T-cell (primary cell): ENCODE results near the gene SLC9A9. TPM values are rescaled to one million over a fixed set of nuclear protein-coding genes. Genes with fewer than 3 reads are reported as not detected.

Source experiments
- ATAC-seq, 4 experiments: fragments of 200-7000 bp in 3 of 4; fragments of 150-1000 bp in 1 of 4; cut with Tn5 transposase; replicated peaks in 1 of 4; 1 replicate in 3 of 4; 2 replicates in 1 of 4; pipeline ENCODE4 v1.10.0; 2021; ENCODE audit warnings: moderate library complexity in 3 of 4, mild to moderate bottlenecking in 2 of 4, moderate number of reproducible peaks in 1 of 4
- CTCF ChIA-PET, 2 donors: fragments of 300-600 bp; sonication (Branson Sonifier 250); formaldehyde crosslinking; loops; one replicate each; lab custom pipeline; 2022; ENCODE audit warnings: antibody characterized with exemption in 2 of 2; lab: Charles Lee
- POLR2A ChIA-PET, 2 donors: fragments of 300-600 bp; sonication (Branson Sonifier 250); formaldehyde crosslinking; loops; one replicate each; lab custom pipeline; 2022; ENCODE audit warnings: antibody characterized with exemption in 2 of 2; lab: Charles Lee
- DNase-seq, 35 experiments: peaks; one replicate each; pipeline versions ENCODE4 v3.0.0 to v3.0.0-alpha.2; 2013 to 2023
- H3K27ac ChIP-seq: one replicate; pipeline ENCODE4 v1.5.1; 2013; ENCODE audit warnings: low read length
- H3K27me3 ChIP-seq, 2 experiments: replicated peaks in 1 of 2; 1 replicate in 1 of 2; 2 replicates in 1 of 2; pipeline versions ENCODE4 v1.6.1 to v1.7.0; 2013; ENCODE audit warnings: low read length in 1 of 2, mixed read lengths in 1 of 2; ENCODE audit not compliant: control insufficient read depth in 2 of 2, insufficient read depth in 2 of 2; ENCODE audit errors: extremely low read depth in 1 of 2
- H3K36me3 ChIP-seq, 2 donors: 1 replicate in 1 of 2; 2 replicates in 1 of 2; pipeline versions ENCODE4 v1.6.1 to v1.7.0; 2013; ENCODE audit warnings: low read length in 1 of 2; ENCODE audit not compliant: control insufficient read depth in 2 of 2, insufficient read depth in 1 of 2; ENCODE audit errors: extremely low read depth in 1 of 2
- H3K4me1 ChIP-seq, 2 experiments: 1 replicate in 1 of 2; 2 replicates in 1 of 2; pipeline versions ENCODE4 v1.6.1 to v1.7.0; 2013; ENCODE audit warnings: low read length in 2 of 2, mixed read lengths in 1 of 2; ENCODE audit not compliant: insufficient read depth in 2 of 2, control insufficient read depth in 1 of 2; ENCODE audit errors: extremely low read depth in 1 of 2
- H3K4me3 ChIP-seq, 2 donors: 1 replicate in 1 of 2; 2 replicates in 1 of 2; pipeline versions ENCODE4 v1.5.1 to v1.7.0; 2013; ENCODE audit warnings: mild to moderate bottlenecking in 2 of 2, low read length in 1 of 2, moderate library complexity in 1 of 2; ENCODE audit not compliant: control insufficient read depth in 1 of 2; ENCODE audit errors: extremely low read depth in 1 of 2
- H3K9me3 ChIP-seq: 2 replicates; pipeline ENCODE4 v1.7.0; 2013
- H3K27ac Mint-ChIP-seq, 2 donors: one replicate each; pipeline ENCODE4 v1.8.0; 2020 to 2021; ENCODE audit warnings: mild to moderate bottlenecking in 2 of 2, mixed read lengths in 2 of 2
- H3K27me3 Mint-ChIP-seq, 2 donors: one replicate each; pipeline ENCODE4 v1.8.0; 2021 to 2022; ENCODE audit warnings: mixed read lengths in 2 of 2
- H3K36me3 Mint-ChIP-seq: one replicate; pipeline ENCODE4 v1.8.0; 2021; ENCODE audit warnings: mixed read lengths
- H3K4me1 Mint-ChIP-seq, 3 donors: one replicate each; pipeline ENCODE4 v1.8.0; 2020 to 2022; ENCODE audit warnings: mixed read lengths in 3 of 3, mild to moderate bottlenecking in 1 of 3
- H3K4me3 Mint-ChIP-seq, 3 donors: one replicate each; pipeline ENCODE4 v1.8.0; 2020 to 2022; ENCODE audit warnings: mild to moderate bottlenecking in 3 of 3, mixed read lengths in 3 of 3, moderate library complexity in 3 of 3
- H3K9me3 Mint-ChIP-seq, 3 donors: one replicate each; pipeline ENCODE4 v1.8.0; 2020 to 2022; ENCODE audit warnings: mixed read lengths in 3 of 3
- WGBS: methylation state at CpG from one replicate; pipeline ENCODE4 v1.1.5; 2013; ENCODE audit warnings: missing lambda C conversion rate; ENCODE audit not compliant: insufficient coverage; 5-methylcytosine and 5-hydroxymethylcytosine counted together
- total RNA-seq, 35 experiments: library from RNA in 6 of 35; stranded (reverse) in 6 of 35; fragments of 120-200 nt in 1 of 35; gene quantifications; one replicate each; pipeline versions ENCODE4 v1.2.1 to v1.2.4 and lab custom pipeline; 2013 to 2026

Gene SLC9A9
- total RNA-seq, 5 donors from 2014 or later (not counting 1 experiment from before 2014, with no cell fraction given) = 11.2 to 36.8 (median 17.8) TPM

DNA sequence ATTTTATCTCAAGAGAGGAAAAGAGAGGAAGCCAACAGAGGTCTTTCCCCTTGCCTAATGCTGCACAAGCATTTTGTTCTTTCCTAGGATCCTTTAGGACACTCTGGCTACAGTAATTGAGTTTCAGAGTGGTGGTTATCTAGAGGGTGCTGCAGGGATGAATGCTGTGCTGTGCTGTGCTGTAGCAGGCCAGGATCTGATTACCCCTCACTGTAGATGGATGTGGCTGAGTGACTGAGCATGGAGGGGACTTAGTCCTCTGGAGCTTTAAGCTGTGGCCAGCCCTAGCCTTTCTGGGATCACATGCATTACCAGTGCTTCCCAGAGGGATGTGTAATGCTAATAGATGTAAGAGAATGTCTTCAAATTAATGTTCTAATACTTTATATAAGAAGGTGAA, 94.8 kb downstream of the SLC9A9 start:
- peaks cover 55 to 76% (median 66%) of the 10 kb centered on the region in 3 donors for H3K4me1 Mint-ChIP-seq
- no peaks in the 10 kb centered on the region for H3K27me3 Mint-ChIP-seq
- H3K27ac ChIP-seq = peak overlapping the region; percentile 70
- peak overlapping the region; percentile 92 to 99 for H3K27ac Mint-ChIP-seq
- POLR2A ChIA-PET = no interaction called here
- DNase-seq = no peak
- H3K36me3 ChIP-seq = no peaks in the 10 kb centered on the region
- peak overlapping the region in 1 of 3 donors; percentile 77 for H3K4me3 Mint-ChIP-seq
- no peaks in the 10 kb centered on the region for H3K27me3 ChIP-seq
- CTCF ChIA-PET = interaction anchor here in 1 of 2 donors (0.7 to 1.1 kb wide), 3 partner anchors 10 to 24 kb away, joined by 3 to 4 read pairs (median 3); no protein-coding TSS in a partner anchor
- H3K4me3 ChIP-seq = no peak overlapping the region
- peaks cover 27 to 45% of the 10 kb centered on the region in 2 experiments for H3K4me1 ChIP-seq
- H3K9me3 Mint-ChIP-seq = no peaks in the 10 kb centered on the region
- ATAC-seq = no peak
- H3K36me3 Mint-ChIP-seq = peaks cover 3% of the 10 kb centered on the region
- H3K9me3 ChIP-seq = no peaks in the 10 kb centered on the region

DNA sequence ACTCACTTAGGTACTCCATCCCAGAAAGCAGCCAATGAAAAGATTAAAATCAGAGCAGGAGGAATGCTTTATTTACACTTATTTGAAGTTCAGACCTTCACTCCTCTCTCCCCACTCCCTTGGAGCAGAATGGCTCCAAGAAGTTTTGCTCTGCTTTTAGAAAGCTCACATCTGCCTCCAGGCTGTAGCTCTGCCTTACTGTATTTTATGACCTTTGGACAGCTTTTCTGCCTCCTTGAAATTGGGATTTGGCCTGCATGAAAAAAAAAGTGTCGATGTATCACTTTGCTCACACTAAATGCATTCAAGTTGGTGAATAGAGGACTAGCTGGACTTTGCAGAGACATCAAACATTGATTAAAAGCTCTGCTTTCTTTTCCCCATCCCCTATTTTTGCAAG, 95.3 kb downstream of the SLC9A9 start:
- CTCF ChIA-PET = interaction anchor here (0.5 to 1.8 kb wide), 8 partner anchors 10 to 702 kb away, joined by 3 to 15 read pairs (median 4); no protein-coding TSS in a partner anchor
- no peaks in the 10 kb centered on the region for H3K9me3 ChIP-seq
- H3K36me3 Mint-ChIP-seq = peaks cover 3% of the 10 kb centered on the region
- H3K27me3 ChIP-seq = no peaks in the 10 kb centered on the region
- peak overlapping the region in 1 of 3 donors; percentile 77 for H3K4me3 Mint-ChIP-seq
- no peak overlapping the region for H3K4me3 ChIP-seq
- H3K36me3 ChIP-seq = no peaks in the 10 kb centered on the region
- WGBS = no CpG with 5 or more reads among the region's 1 CpG
- H3K27ac Mint-ChIP-seq = peak overlapping the region; percentile 92 to 99
- DNase-seq (no peak), ATAC-seq (no peak)
- no peaks in the 10 kb centered on the region for H3K27me3 Mint-ChIP-seq
- H3K27ac ChIP-seq = peak overlapping the region; percentile 70
- H3K9me3 Mint-ChIP-seq = no peaks in the 10 kb centered on the region
- POLR2A ChIA-PET = interaction anchor here (0.6 to 0.7 kb wide), 3 partner anchors 175 to 308 kb away, joined by 3 to 6 read pairs (median 3); no protein-coding TSS in a partner anchor
- peaks cover 27 to 40% of the 10 kb centered on the region in 2 experiments for H3K4me1 ChIP-seq
- peaks cover 51 to 71% (median 62%) of the 10 kb centered on the region in 3 donors for H3K4me1 Mint-ChIP-seq

DNA sequence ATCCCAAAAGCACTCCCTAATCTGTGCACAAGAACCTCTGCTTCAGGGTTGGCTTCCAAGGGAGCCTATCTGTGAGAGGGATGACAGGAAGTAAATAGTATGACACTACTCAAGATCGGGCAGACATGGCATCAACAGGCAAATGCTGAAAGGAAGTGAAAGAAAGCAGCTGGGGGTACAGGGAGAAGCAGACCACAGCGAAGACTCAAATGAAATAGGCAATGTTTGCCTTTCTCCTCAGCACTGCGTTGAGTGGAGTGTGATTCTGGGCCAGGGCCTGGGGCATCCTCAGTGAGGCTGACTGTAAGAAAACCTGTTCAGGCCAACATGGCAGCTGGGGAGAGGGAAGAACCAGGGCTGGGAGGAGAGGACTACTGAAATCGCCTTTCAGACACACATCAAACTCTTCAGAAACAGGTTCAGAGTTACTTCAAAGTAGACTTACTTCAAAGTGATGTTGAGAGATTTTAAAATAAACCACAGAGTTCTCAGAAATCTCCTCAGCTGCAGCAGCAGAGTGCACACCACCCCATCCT, 96.6 kb downstream of the SLC9A9 start:
- Histone ChIP-seq H3K36me3 (no peaks in the 10 kb centered on the region), H3K4me1 (peaks cover 27 to 35% of the 10 kb centered on the region in 2 experiments), H3K9me3 (no peaks in the 10 kb centered on the region), H3K27ac (peak overlapping the region; percentile 70), H3K4me3 (peak overlapping the region in 1 of 2 donors; percentile 41), H3K27me3 (no peaks in the 10 kb centered on the region)
- Mint-ChIP-seq H3K36me3 (peaks cover 3% of the 10 kb centered on the region), H3K27me3 (no peaks in the 10 kb centered on the region), H3K4me3 (peak overlapping the region; percentile 54 to 77 (median 67)), H3K27ac (peak overlapping the region; percentile 92 to 99), H3K9me3 (no peaks in the 10 kb centered on the region), H3K4me1 (peaks cover 42 to 62% (median 51%) of the 10 kb centered on the region in 3 donors)
- ATAC-seq = peak; percentile 82 to 86 (median 84)
- 6% methylated on average over 2 of the region's 4 CpGs for WGBS
- CTCF ChIA-PET = interaction anchor here (0.6 to 1.8 kb wide), 4 partner anchors 78 to 1224 kb away, joined by 3 to 6 read pairs (median 4); no protein-coding TSS in a partner anchor
- POLR2A ChIA-PET = interaction anchor here in 1 of 2 donors (0.6 kb wide), 1 partner anchor 62 kb away, joined by 3 read pairs; no protein-coding TSS in a partner anchor
- peak; percentile 4 to 68 (median 28) for DNase-seq

DNA sequence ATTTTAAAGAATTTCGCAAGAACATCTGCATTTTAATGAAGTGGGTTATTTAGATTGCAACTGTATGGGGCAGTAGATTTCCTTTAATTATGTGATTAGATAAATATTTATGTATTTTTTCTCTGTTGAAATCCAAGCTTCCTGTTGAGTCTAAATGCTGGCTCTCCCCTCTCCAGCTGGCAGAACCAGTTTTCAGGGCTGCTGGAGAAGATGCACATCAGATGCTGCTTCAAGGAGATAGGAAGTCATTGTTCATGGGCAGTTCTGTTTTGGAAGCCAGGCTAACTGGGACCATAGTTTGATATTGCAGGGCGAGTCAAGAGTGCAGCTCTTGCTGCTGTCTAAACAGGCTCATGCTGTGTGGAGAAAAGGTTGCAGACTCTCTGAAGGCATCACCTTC, 97.4 kb downstream of the SLC9A9 start:
- peak overlapping the region; percentile 70 for H3K27ac ChIP-seq
- CTCF ChIA-PET = no interaction called here

DNA sequence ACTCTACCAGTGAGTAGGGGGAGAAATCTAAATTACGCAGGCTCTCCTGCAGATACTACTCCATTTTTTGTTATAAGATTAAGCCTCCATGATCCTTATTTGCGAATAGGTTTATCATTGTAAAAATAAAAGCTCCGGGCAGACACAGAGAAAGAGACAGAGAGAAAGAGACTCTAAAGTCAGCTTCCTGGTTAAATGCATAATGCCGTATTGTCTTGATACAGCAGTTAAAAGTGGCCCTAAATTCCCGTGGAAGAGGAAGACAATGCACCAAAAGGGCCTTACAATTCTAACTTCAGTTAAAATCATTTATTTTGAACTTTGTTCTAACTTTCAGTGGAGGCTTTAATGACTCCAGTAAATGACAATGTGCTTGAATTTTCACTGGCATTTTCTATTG, 98.3 kb downstream of the SLC9A9 start:
- H3K27ac ChIP-seq = no peak overlapping the region
- H3K36me3 ChIP-seq = no peaks in the 10 kb centered on the region
- 85% methylated on average over 2 of the region's 5 CpGs for WGBS
- DNase-seq (no peak), ATAC-seq (no peak)
- CTCF ChIA-PET = interaction anchor here (0.5 kb wide), 3 partner anchors 620 to 1157 kb away, joined by 4 to 5 read pairs (median 4); no protein-coding TSS in a partner anchor
- H3K27me3 ChIP-seq = no peaks in the 10 kb centered on the region
- Mint-ChIP-seq H3K9me3 (no peaks in the 10 kb centered on the region), H3K4me3 (peak overlapping the region in 1 of 3 donors; percentile 13), H3K4me1 (peaks cover 41 to 50% (median 44%) of the 10 kb centered on the region in 3 donors), H3K27me3 (no peaks in the 10 kb centered on the region), H3K36me3 (peaks cover 14% of the 10 kb centered on the region), H3K27ac (peak overlapping the region in 1 of 2 donors; percentile 7)
- H3K9me3 ChIP-seq = no peaks in the 10 kb centered on the region
- POLR2A ChIA-PET = interaction anchor here in 1 of 2 donors (0.6 to 0.7 kb wide), 2 partner anchors 631 to 1208 kb away, joined by 3 to 5 read pairs; no protein-coding TSS in a partner anchor
- H3K4me1 ChIP-seq = peaks cover 27 to 35% of the 10 kb centered on the region in 2 experiments
- no peak overlapping the region for H3K4me3 ChIP-seq

More for the DNA sequence above, 97.4 kb downstream of the SLC9A9 start:
- Histone ChIP-seq H3K9me3 (no peaks in the 10 kb centered on the region), H3K4me3 (no peak overlapping the region), H3K4me1 (peaks cover 27 to 35% of the 10 kb centered on the region in 2 experiments), H3K36me3 (no peaks in the 10 kb centered on the region), H3K27me3 (no peaks in the 10 kb centered on the region)
- H3K9me3 Mint-ChIP-seq = no peaks in the 10 kb centered on the region
- peaks cover 42 to 56% (median 47%) of the 10 kb centered on the region in 3 donors for H3K4me1 Mint-ChIP-seq
- ATAC-seq (no peak), DNase-seq (no peak)
- H3K27ac Mint-ChIP-seq = peak overlapping the region; percentile 92 to 99
- no peak overlapping the region for H3K4me3 Mint-ChIP-seq
- POLR2A ChIA-PET = no interaction called here
- no peaks in the 10 kb centered on the region for H3K27me3 Mint-ChIP-seq
- WGBS = no CpG with 5 or more reads among the region's 2 CpGs
- peaks cover 8% of the 10 kb centered on the region for H3K36me3 Mint-ChIP-seq

DNA sequence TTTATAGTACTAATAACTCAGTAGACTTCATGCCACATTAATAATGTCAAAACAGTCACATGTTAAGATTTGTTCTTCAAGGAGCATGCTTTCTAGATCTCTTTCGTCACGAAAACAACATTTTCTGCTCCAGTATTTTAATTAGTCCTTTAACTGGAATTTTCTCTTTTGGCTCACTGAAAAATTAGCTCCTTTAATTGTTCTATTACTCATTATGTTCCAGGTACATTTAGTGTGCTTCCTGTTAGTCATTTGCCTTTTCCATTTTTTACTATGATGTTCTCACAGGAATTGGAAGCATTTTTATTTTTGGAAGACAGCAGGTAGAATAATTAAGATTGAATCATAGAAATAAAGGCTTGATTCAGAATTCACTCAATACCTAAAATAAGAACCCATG, 111.2 kb downstream of the SLC9A9 start:
- Histone ChIP-seq H3K36me3 (no peaks in the 10 kb centered on the region), H3K27ac (no peak overlapping the region), H3K27me3 (no peaks in the 10 kb centered on the region), H3K4me1 (no peaks in the 10 kb centered on the region), H3K4me3 (no peak overlapping the region), H3K9me3 (peaks cover 3% of the 10 kb centered on the region)
- ATAC-seq (no peak), DNase-seq (no peak)
- CTCF ChIA-PET = no interaction called here
- Mint-ChIP-seq H3K36me3 (peaks cover 31% of the 10 kb centered on the region), H3K4me3 (no peak overlapping the region), H3K4me1 (peaks cover 0 to 5% (median 0%) of the 10 kb centered on the region in 3 donors), H3K9me3 (peaks cover 0 to 19% (median 7%) of the 10 kb centered on the region in 3 donors), H3K27me3 (no peaks in the 10 kb centered on the region), H3K27ac (no peak overlapping the region)
- WGBS = no CpG with 5 or more reads among the region's 2 CpGs
- POLR2A ChIA-PET = interaction anchor here in 1 of 2 donors (0.5 kb wide), 1 partner anchor 94 kb away, joined by 3 read pairs; no protein-coding TSS in a partner anchor
